GM12873 (cell line): ENCODE measurements around the gene VSIG1.

ENCODE experiments used
- CTCF ChIP-seq: IDR thresholded peaks from 2 replicates; pipeline ENCODE4 v1.5.1; 2012; ENCODE audit warnings: low read depth, mild to moderate bottlenecking, moderate library complexity, low read length, control low read depth; ENCODE audit not compliant: insufficient read depth; ENCODE audit errors: missing control alignments

The VSIG1 gene

DNA sequence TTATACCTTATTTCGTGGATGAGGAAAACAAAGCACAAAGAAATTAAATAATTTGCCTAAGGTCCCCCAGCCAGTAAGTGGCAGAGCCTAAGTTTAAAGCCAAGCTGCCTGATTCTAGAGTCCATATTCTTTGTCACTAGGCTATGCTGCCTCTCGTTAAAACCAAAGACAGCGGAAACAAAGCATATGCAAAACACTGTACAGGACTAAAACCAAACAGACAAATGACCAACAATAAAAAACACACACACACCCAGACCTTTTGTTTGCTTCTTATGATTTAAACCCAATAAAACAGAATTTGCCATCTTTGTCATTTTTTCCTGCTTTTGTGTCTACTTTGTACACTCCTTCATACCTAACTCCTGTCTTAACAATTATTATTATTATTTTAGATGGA is 10.1 kb upstream of the VSIG1 start:
- no peak for TF ChIP-seq CTCF

GRCh38 chrX:108036298-108036973 is 8.4 kb upstream of the VSIG1 start:
- TF ChIP-seq CTCF = no peak

- TF ChIP-seq CTCF = no peak
These were observed 4.8 kb downstream of the VSIG1 start for GRCh38 chrX:108049649-108050048.

GRCh38 chrX:108053218-108053617 is 8.4 kb downstream of the VSIG1 start:
- TF ChIP-seq CTCF = no peak

- TF ChIP-seq CTCF = no peak
These were observed 10.7 kb downstream of the VSIG1 start for GRCh38 chrX:108055546-108055945.

DNA sequence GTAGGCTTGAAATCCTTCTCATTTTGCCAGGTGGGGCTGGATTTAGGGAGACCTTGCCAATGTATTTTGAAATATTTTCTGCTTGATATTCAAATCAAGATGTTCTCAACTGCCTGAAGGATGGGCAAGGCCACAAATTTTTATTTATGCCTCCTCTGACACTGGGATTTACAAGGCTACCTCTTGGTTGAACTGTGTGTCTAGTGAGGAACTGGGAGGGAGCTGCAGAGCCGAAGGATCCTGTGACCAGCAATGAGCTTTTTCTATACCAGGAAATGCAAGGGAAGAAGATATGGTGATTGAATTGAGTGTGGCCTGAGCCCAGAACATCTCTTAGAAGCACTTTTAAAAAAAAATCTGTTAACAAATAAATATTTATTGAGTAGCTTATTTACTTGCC is 14.9 kb downstream of the VSIG1 start:
- TF ChIP-seq CTCF = no peak

- no peak for TF ChIP-seq CTCF
These were observed 19.1 kb downstream of the VSIG1 start for GRCh38 chrX:108064001-108064400.
